HUES64 (cell line): ENCODE measurements around the gene TSPAN2.

Experiments used
- H3K27ac ChIP-seq: 2 replicates; pipeline ENCODE4 v1.7.0; 2013; ENCODE audit warnings: low read depth, low read length, inconsistent platforms
- H3K27me3 ChIP-seq: 2 replicates; pipeline ENCODE4 v1.6.1; 2013; ENCODE audit warnings: mild to moderate bottlenecking, low read length; ENCODE audit not compliant: insufficient read depth
- H3K36me3 ChIP-seq: 2 replicates; pipeline ENCODE4 v1.6.1; 2013; ENCODE audit warnings: mild to moderate bottlenecking, low read length; ENCODE audit not compliant: insufficient read depth
- H3K4me1 ChIP-seq: 2 replicates; pipeline ENCODE4 v1.6.1; 2013; ENCODE audit warnings: mild to moderate bottlenecking, low read length, moderate library complexity; ENCODE audit not compliant: insufficient read depth
- H3K4me3 ChIP-seq: 2 replicates; pipeline ENCODE4 v1.5.1; 2013; ENCODE audit warnings: mild to moderate bottlenecking, low read length, moderate library complexity
- H3K9ac ChIP-seq: 2 replicates; pipeline ENCODE4 v1.6.1; 2013; ENCODE audit warnings: mild to moderate bottlenecking, low read depth, low read length
- H3K9me3 ChIP-seq: 2 replicates; pipeline ENCODE4 v1.6.1; 2013; ENCODE audit warnings: low read depth, low read length; ENCODE audit not compliant: insufficient read depth
- WGBS: fragments of 150-250, 120-280 bp; methylation state at CpG from one replicate; pipeline ENCODE4 v1.1.7; 2013; ENCODE audit warnings: missing lambda C conversion rate; 5-methylcytosine and 5-hydroxymethylcytosine counted together

Gene TSPAN2

DNA sequence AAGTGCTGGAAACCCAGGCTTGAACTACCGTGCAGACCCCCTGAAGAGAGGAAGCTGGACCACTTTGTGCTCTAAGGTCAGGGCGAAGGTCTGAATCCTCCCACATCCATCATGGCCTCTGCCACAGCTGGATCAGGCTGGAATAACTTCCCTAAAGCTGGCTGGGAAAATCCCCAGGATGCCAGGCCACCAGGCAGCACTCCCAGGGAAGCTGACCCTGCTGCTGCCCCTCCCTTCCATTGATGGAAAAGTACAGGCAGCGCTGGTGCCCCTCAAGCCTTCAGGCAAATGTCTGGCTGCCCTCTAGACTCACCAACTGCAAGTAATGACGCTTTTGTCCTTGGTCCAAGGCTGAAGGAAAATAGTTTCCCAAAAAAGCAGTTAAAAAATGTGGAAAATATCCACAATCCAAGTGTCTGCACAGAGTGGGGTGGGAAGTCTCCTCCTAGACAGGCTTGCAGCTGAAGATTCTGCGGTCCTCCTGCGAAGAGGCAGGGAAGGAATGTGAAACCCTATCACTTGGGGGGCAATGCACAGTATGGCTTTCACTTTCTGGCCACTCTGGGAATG, 39.9 kb upstream of the TSPAN2 start:
- Histone ChIP-seq H3K4me1 (no peaks in the 10 kb centered on the region), H3K9me3 (no peaks in the 10 kb centered on the region), H3K9ac (no peak overlapping the region), H3K27me3 (no peaks in the 10 kb centered on the region), H3K36me3 (no peaks in the 10 kb centered on the region), H3K4me3 (no peak overlapping the region), H3K27ac (no peak overlapping the region)
- WGBS = 90% methylated on average over 6 of the region's 6 CpGs

- H3K27me3 ChIP-seq = no peaks in the 10 kb centered on the region
- WGBS = no CpG with 5 or more reads among the region's 1 CpG
Observed at GRCh38 chr1:115127539-115127938, 38.2 kb upstream of the TSPAN2 start.

GRCh38 chr1:115126516-115126915, 37.2 kb upstream of the TSPAN2 start:
- Histone ChIP-seq H3K36me3 (no peaks in the 10 kb centered on the region), H3K27me3 (no peaks in the 10 kb centered on the region), H3K27ac (no peak overlapping the region), H3K9me3 (peaks cover 5% of the 10 kb centered on the region; the same call in 1 of the 2 replicates), H3K4me1 (no peaks in the 10 kb centered on the region), H3K4me3 (no peak overlapping the region), H3K9ac (no peak overlapping the region)
- 92% methylated on average over 2 of the region's 2 CpGs for WGBS

More at GRCh38 chr1:115127539-115127938, 38.2 kb upstream of the TSPAN2 start:
- no peaks in the 10 kb centered on the region for H3K36me3 ChIP-seq
- H3K27ac ChIP-seq = no peak overlapping the region
- H3K9me3 ChIP-seq = no peaks in the 10 kb centered on the region
- no peak overlapping the region for H3K4me3 ChIP-seq
- H3K9ac ChIP-seq = no peak overlapping the region
- H3K4me1 ChIP-seq = no peaks in the 10 kb centered on the region

DNA sequence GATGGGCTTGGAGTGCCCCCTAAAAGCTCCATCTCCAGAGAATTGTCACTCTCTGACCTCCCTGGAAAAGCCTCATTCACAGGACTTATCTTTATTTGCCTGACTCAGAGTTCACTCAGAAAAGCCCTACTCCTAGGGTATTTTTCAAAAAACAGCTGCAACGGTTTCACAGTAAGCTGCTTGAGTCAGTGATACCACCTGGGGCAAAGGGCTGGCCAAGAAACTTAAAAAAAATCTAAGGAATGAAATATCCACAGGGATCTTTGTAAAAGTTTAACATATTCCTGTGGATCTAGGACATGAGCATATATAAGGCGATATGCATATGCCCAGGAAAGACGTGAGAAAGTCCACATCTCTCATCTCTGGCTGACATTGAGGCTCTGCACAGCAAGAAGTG, 33.8 kb upstream of the TSPAN2 start:
- H3K4me1 ChIP-seq = no peaks in the 10 kb centered on the region
- 0 out of 2 replicates have a peak overlapping the region, but pooled peaks have one; percentile 26 for H3K27ac ChIP-seq
- H3K36me3 ChIP-seq = no peaks in the 10 kb centered on the region
- peaks cover 16% of the 10 kb centered on the region for H3K9me3 ChIP-seq
- WGBS = 67% methylated on average over 3 of the region's 3 CpGs
- no peak overlapping the region for H3K4me3 ChIP-seq
- H3K27me3 ChIP-seq = no peaks in the 10 kb centered on the region
- no peak overlapping the region for H3K9ac ChIP-seq

GRCh38 chr1:115121793-115122192, 32.5 kb upstream of the TSPAN2 start:
- H3K9ac ChIP-seq = no peak overlapping the region
- no peak overlapping the region for H3K4me3 ChIP-seq
- H3K27me3 ChIP-seq = no peaks in the 10 kb centered on the region
- no peak overlapping the region for H3K27ac ChIP-seq
- H3K36me3 ChIP-seq = no peaks in the 10 kb centered on the region
- 0 out of 2 replicates have a peak, but pooled peaks cover 8% of the 10 kb centered on the region for H3K4me1 ChIP-seq
- peaks cover 16% of the 10 kb centered on the region for H3K9me3 ChIP-seq

DNA sequence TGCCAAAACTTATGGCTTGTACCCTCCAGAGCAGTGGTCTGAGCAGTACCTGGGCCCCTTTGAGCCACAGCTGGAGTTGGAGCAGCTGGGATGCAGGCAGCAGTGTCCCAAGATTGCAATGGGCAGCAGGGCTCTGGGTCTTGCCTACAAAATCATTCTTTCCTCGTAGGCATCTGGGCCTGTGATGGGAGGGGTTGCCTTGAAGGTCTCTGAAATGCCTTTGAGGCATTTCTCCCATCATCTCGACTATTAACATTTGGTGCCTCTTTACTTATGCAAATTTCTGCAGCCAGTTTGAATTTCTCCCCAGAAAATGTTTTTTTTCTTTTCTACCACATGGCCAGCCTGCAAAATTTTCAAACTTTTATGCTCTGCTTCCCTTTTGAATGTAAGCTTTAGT, 31.0 kb upstream of the TSPAN2 start:
- no peak overlapping the region for H3K9ac ChIP-seq
- H3K4me1 ChIP-seq = 0 out of 2 replicates have a peak, but pooled peaks cover 9% of the 10 kb centered on the region
- H3K4me3 ChIP-seq = no peak overlapping the region
- no peaks in the 10 kb centered on the region for H3K27me3 ChIP-seq
- 68% methylated on average over 2 of the region's 2 CpGs for WGBS
- H3K9me3 ChIP-seq = peaks cover 16% of the 10 kb centered on the region
- H3K36me3 ChIP-seq = no peaks in the 10 kb centered on the region
- H3K27ac ChIP-seq = no peak overlapping the region

DNA sequence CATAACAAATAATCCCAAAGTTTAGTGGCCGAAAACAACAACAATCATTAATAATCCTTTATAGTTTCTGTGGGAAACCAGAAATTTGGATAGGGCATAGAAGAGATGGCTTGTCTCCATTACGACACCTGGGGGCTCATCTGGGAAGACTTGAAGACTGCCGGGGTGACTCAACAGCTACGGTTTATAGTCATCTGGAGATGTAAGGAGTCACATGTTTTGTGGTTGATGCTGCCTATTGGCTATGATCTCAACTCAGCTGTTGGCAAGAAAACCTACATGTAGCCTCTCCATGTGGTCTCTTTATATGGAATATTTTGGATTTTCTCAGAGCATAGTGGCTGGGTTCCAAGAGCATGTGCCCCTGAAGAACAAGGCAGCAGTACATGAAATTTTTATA, 29.3 kb upstream of the TSPAN2 start:
- 96% methylated on average over 3 of the region's 4 CpGs for WGBS
- H3K4me1 ChIP-seq = 0 out of 2 replicates have a peak, but pooled peaks cover 9% of the 10 kb centered on the region

DNA sequence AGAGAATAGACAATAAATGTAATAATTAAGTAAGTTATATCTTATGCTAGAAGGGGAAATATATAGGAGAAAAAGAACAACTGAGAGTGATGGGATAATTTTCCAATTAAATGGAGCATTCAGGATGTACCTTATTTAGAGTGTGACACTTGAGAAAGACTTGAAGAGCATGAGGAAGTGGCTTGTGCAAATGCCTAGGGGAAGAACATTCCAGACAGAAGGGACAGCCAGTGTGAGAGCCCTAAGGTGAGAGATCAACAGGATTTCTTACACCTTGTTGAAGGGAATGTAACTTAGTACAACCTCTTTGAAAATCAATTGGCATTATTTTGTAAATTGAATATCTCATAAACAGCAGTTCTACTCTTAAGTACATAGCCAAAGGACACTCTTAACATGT, 28.8 kb upstream of the TSPAN2 start:
- Histone ChIP-seq H3K36me3 (no peaks in the 10 kb centered on the region), H3K4me3 (no peak overlapping the region), H3K27ac (no peak overlapping the region), H3K9me3 (peaks cover 16% of the 10 kb centered on the region), H3K27me3 (peaks cover 9% of the 10 kb centered on the region), H3K4me1 (0 out of 2 replicates have a peak, but pooled peaks cover 9% of the 10 kb centered on the region), H3K9ac (no peak overlapping the region)

More for the DNA sequence above, 29.3 kb upstream of the TSPAN2 start:
- no peak overlapping the region for H3K9ac ChIP-seq
- H3K36me3 ChIP-seq = no peaks in the 10 kb centered on the region
- no peak overlapping the region for H3K27ac ChIP-seq
- H3K9me3 ChIP-seq = peaks cover 16% of the 10 kb centered on the region
- no peak overlapping the region for H3K4me3 ChIP-seq
- peaks cover 4% of the 10 kb centered on the region for H3K27me3 ChIP-seq

DNA sequence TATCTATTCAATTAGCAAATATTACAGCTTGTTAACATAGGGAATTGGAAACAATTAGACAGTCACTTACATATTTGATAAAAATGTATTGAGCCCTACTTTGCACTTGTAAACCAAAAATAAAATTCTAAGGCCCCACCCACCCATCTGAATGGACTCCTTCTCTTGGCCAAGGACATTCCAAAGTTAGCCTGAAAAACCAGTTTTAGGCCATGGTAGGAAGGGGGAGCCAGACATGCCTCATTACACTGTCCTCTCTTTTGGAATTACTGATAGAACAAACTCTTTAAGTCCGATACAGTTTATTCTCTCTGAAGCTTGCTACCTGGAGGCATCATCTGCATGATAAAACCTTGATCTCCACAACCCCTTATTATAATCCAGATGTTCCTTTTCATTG, 28.0 kb upstream of the TSPAN2 start:
- H3K9ac ChIP-seq = no peak overlapping the region
- 92% methylated on average over 1 of the region's 1 CpG for WGBS
- no peaks in the 10 kb centered on the region for H3K36me3 ChIP-seq
- H3K4me1 ChIP-seq = 0 out of 2 replicates have a peak, but pooled peaks cover 9% of the 10 kb centered on the region
- no peak overlapping the region for H3K27ac ChIP-seq
- H3K9me3 ChIP-seq = peaks cover 16% of the 10 kb centered on the region
- no peak overlapping the region for H3K4me3 ChIP-seq
- H3K27me3 ChIP-seq = peaks cover 11% of the 10 kb centered on the region

DNA sequence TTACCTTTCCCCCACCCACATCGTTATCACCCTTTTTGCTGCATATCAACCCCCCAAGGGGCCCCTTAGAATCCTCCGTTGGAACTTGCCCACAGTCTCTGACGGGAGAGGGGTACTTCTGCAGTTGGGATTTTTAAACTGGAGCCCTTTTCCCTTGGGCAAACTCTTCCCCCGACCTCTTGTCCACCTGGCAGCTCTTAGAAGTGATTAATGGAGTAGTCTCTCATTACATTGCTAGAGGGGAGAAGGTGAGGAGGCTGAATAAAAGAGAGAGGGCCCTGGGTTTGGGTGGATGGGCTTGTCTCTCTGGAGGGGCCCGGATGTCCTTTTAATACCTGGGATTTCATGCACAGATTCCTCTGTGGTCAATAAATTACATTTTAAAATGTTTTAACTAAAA, 27.2 kb upstream of the TSPAN2 start:
- H3K9me3 ChIP-seq = peaks cover 11% of the 10 kb centered on the region
- no peak overlapping the region for H3K27ac ChIP-seq
- H3K4me1 ChIP-seq = 0 out of 2 replicates have a peak, but pooled peaks cover 9% of the 10 kb centered on the region
- 81% methylated on average over 5 of the region's 5 CpGs for WGBS
- H3K27me3 ChIP-seq = peaks cover 11% of the 10 kb centered on the region
- H3K4me3 ChIP-seq = no peak overlapping the region
- H3K9ac ChIP-seq = no peak overlapping the region
- no peaks in the 10 kb centered on the region for H3K36me3 ChIP-seq

GRCh38 chr1:115115521-115116161, 26.3 kb upstream of the TSPAN2 start:
- H3K27me3 ChIP-seq = peaks cover 11% of the 10 kb centered on the region
- no peak overlapping the region for H3K27ac ChIP-seq
- H3K9ac ChIP-seq = no peak overlapping the region
- H3K4me3 ChIP-seq = no peak overlapping the region
- H3K36me3 ChIP-seq = no peaks in the 10 kb centered on the region
- H3K4me1 ChIP-seq = 0 out of 2 replicates have a peak, but pooled peaks cover 9% of the 10 kb centered on the region
- 88% methylated on average over 6 of the region's 6 CpGs for WGBS
- peaks cover 10% of the 10 kb centered on the region for H3K9me3 ChIP-seq
